NCI-H526 (cell line): ENCODE data around the gene AIPL1.
A peak's percentile ranks its signal among the peaks of the same experiment; 100 is the strongest.

Experiments used
- DNase-seq, 2 experiments: peaks; one replicate each; lab custom pipeline; 2025; lab: John Stamatoyannopoulos, UW

Gene AIPL1

GRCh38 chr17:6420173-6420641 lies 14.7 kb downstream of the AIPL1 start:
- DNase-seq: peak in 1 of 2 experiments; percentile 67

GRCh38 chr17:6415616-6416015 lies 19.3 kb downstream of the AIPL1 start:
- DNase-seq: no peak

- peak in 1 of 2 experiments; percentile 55 for DNase-seq
These were observed 21.9 kb downstream of the AIPL1 start for GRCh38 chr17:6413065-6413464.

GRCh38 chr17:6408735-6409134 lies 26.2 kb downstream of the AIPL1 start:
- DNase-seq: no peak

- DNase-seq: no peak
These were observed 26.6 kb downstream of the AIPL1 start for GRCh38 chr17:6408276-6408675.

- no peak for DNase-seq
These were observed 32.7 kb downstream of the AIPL1 start for GRCh38 chr17:6402258-6402657.

GRCh38 chr17:6398955-6399354 lies 36.0 kb downstream of the AIPL1 start:
- DNase-seq: no peak

GRCh38 chr17:6394055-6394606 lies 40.8 kb downstream of the AIPL1 start:
- no peak for DNase-seq

GRCh38 chr17:6393351-6393952 lies 41.5 kb downstream of the AIPL1 start:
- no peak for DNase-seq

- no peak for DNase-seq
These were observed 42.1 kb downstream of the AIPL1 start for GRCh38 chr17:6392609-6393350.

GRCh38 chr17:6388416-6388815 lies 46.5 kb downstream of the AIPL1 start:
- no peak for DNase-seq

- DNase-seq: no peak
These were observed 47.1 kb downstream of the AIPL1 start for GRCh38 chr17:6387858-6388257.

GRCh38 chr17:6387442-6387841 lies 47.5 kb downstream of the AIPL1 start:
- no peak for DNase-seq

GRCh38 chr17:6386041-6386630 lies 48.8 kb downstream of the AIPL1 start:
- no peak for DNase-seq

GRCh38 chr17:6384481-6384880 lies 50.4 kb downstream of the AIPL1 start:
- no peak for DNase-seq

GRCh38 chr17:6381526-6382465 lies 53.1 kb downstream of the AIPL1 start:
- DNase-seq: no peak

GRCh38 chr17:6380915-6381438 lies 53.9 kb downstream of the AIPL1 start:
- DNase-seq: no peak

GRCh38 chr17:6377906-6378305 lies 57.0 kb downstream of the AIPL1 start:
- no peak for DNase-seq

- no peak for DNase-seq
These were observed 58.0 kb downstream of the AIPL1 start for GRCh38 chr17:6376931-6377361.

- DNase-seq: no peak
These were observed 60.1 kb downstream of the AIPL1 start for GRCh38 chr17:6374761-6375312.

- peak; percentile 18 to 48 for DNase-seq
These were observed 60.6 kb downstream of the AIPL1 start for GRCh38 chr17:6374271-6374691.
